CD4-positive, alpha-beta T cell (primary cell): Measurements from ENCODE around the gene TMEM128. TPM values are rescaled to one million over a fixed set of nuclear protein-coding genes. Genes with fewer than 3 reads are reported as not detected.

ENCODE experiments used
- ATAC-seq: fragments of 200-7000 bp; cut with Tn5 transposase; one replicate; pipeline ENCODE4 v1.10.0; 2022; ENCODE audit warnings: mild to moderate bottlenecking; ENCODE audit not compliant: poor library complexity
- CTCF ChIA-PET: fragments of 350-600 bp; sonication (Branson Sonifier 250); formaldehyde crosslinking; loops from one replicate; lab custom pipeline; 2021; ENCODE audit warnings: antibody characterized with exemption, inconsistent platforms; lab: Charles Lee
- POLR2A ChIA-PET: fragments of 350-600 bp; sonication (Branson Sonifier 250); formaldehyde crosslinking; loops from one replicate; lab custom pipeline; 2021; ENCODE audit warnings: antibody characterized with exemption, inconsistent platforms; lab: Charles Lee
- DNase-seq, 14 experiments: peaks; one replicate each; pipeline ENCODE4 v3.0.0-alpha.2; 2013 to 2020; ENCODE audit warnings: mixed read lengths in 2 of 14
- H3K27ac ChIP-seq, 2 donors: one replicate each; pipeline versions ENCODE4 v1.5.1 to v1.7.0; 2013; ENCODE audit warnings: low read length in 2 of 2, low read depth in 1 of 2, mild to moderate bottlenecking in 1 of 2
- H3K27me3 ChIP-seq, 2 experiments: 1 replicate in 1 of 2; 2 replicates in 1 of 2; pipeline versions ENCODE4 v1.6.1 to v1.7.0; 2013; ENCODE audit warnings: low read length in 2 of 2, control low read depth in 1 of 2, mild to moderate bottlenecking in 1 of 2, moderate library complexity in 1 of 2; ENCODE audit not compliant: insufficient read depth in 2 of 2, control insufficient read depth in 1 of 2
- H3K36me3 ChIP-seq: one replicate; pipeline ENCODE4 v1.6.1; 2013; ENCODE audit warnings: low read length, control low read depth; ENCODE audit not compliant: insufficient read depth
- H3K4me1 ChIP-seq: one replicate; pipeline ENCODE4 v1.6.1; 2013; ENCODE audit warnings: low read length, control low read depth; ENCODE audit not compliant: insufficient read depth
- H3K4me3 ChIP-seq: one replicate; pipeline ENCODE4 v1.5.1; 2013; ENCODE audit warnings: mild to moderate bottlenecking, low read length, moderate library complexity
- H3K9me3 ChIP-seq, 2 experiments: 1 replicate in 1 of 2; 2 replicates in 1 of 2; pipeline versions ENCODE4 v1.6.1 to v1.7.0; 2013; ENCODE audit warnings: low read length in 2 of 2, mild to moderate bottlenecking in 2 of 2, control low read depth in 1 of 2, moderate library complexity in 1 of 2; ENCODE audit not compliant: control insufficient read depth in 1 of 2, insufficient read depth in 1 of 2
- H3K27ac Mint-ChIP-seq: one replicate; pipeline ENCODE4 v1.8.0; 2020; ENCODE audit warnings: mixed read lengths
- H3K27me3 Mint-ChIP-seq: one replicate; pipeline ENCODE4 v1.8.0; 2021; ENCODE audit warnings: mixed read lengths
- H3K36me3 Mint-ChIP-seq: one replicate; pipeline ENCODE4 v1.8.0; 2021; ENCODE audit warnings: low read depth, mixed read lengths
- H3K4me1 Mint-ChIP-seq: one replicate; pipeline ENCODE4 v1.8.0; 2021; ENCODE audit warnings: low read depth, mixed read lengths
- H3K4me3 Mint-ChIP-seq: one replicate; pipeline ENCODE4 v1.8.0; 2020; ENCODE audit warnings: mild to moderate bottlenecking, mixed read lengths
- H3K9me3 Mint-ChIP-seq: one replicate; pipeline ENCODE4 v1.8.0; 2020; ENCODE audit warnings: mixed read lengths
- CTCF ChIP-seq: fragments of 200-600 bp; IDR thresholded peaks from one replicate; pipeline ENCODE4 v1.8.0; 2022; ENCODE audit warnings: antibody characterized with exemption, mild to moderate bottlenecking
- intact Hi-C, 2 experiments: fragments of 100-400 bp; cut with DNase I in 1 of 2; cut with micrococcal nuclease in 1 of 2; formaldehyde crosslinking; loops; one replicate each; pipeline versions ENCODE4 v1.15.1 to v1.9.0; 2023 to 2025; cut with DNase I, micrococcal nuclease
- total RNA-seq, 174 experiments: library from RNA in 2 of 174; stranded (reverse) in 2 of 174; gene quantifications; one replicate each; pipeline ENCODE4 v1.2.3 and lab custom pipeline; 2021 to 2026

Gene TMEM128
- total RNA-seq, 2 experiments from 2014 or later, result 6.0 to 6.9 TPM

- Histone ChIP-seq H3K9me3 (no peaks in the 10 kb centered on the region), H3K27me3 (no peaks in the 10 kb centered on the region), H3K36me3 (peaks cover 28% of the 10 kb centered on the region), H3K4me1 (peaks cover 49% of the 10 kb centered on the region), H3K27ac (peak within 1 kb of the TSS; percentile 55 to 72), H3K4me3 (peak within 1 kb of the TSS; percentile 87)
- no peaks in the 10 kb centered on the region for H3K9me3 Mint-ChIP-seq
- intact Hi-C loops, result loop anchor here (1.0 to 5.0 kb wide), 4 partner anchors 42 to 251 kb away; partner anchors contain the start of gene TMEM128 (in 2 of the 2)
- POLR2A ChIA-PET, result interaction anchor here (0.6 to 1.5 kb wide), 4 partner anchors 21 to 252 kb away, joined by 3 to 16 read pairs (median 5); partner anchors contain the start of genes STX18 and TMEM128
- H3K4me1 Mint-ChIP-seq, result peaks cover 65% of the 10 kb centered on the region
- CTCF ChIA-PET, result interaction anchor here (0.8 to 1.5 kb wide), 2 partner anchors 13 to 30 kb away, joined by 3 to 10 read pairs; no protein-coding TSS in a partner anchor
- DNase-seq, result peak; percentile 94 to 98 (median 96)
- peak; percentile 92 for ATAC-seq
- H3K4me3 Mint-ChIP-seq, result peak within 1 kb of the TSS; percentile 98
- peak within 1 kb of the TSS; percentile 92 for H3K27ac Mint-ChIP-seq
- TF ChIP-seq CTCF, result no peak
- H3K36me3 Mint-ChIP-seq, result peaks cover 45% of the 10 kb centered on the region
- H3K27me3 Mint-ChIP-seq, result no peaks in the 10 kb centered on the region
Observed at GRCh38 chr4:4289941-4290850, 42.2 kb upstream of the TMEM128 start, which contains the start of the genes LYAR and ZBTB49. Gene LYAR (minus strand): TSS chr4:4290154. CDS start chr4:4283742, 6,412 bp downstream. Gene ZBTB49 (plus strand): TSS chr4:4290251. CDS start chr4:4299946, 9,695 bp downstream.

GRCh38 chr4:4289597-4289940 lies 41.5 kb upstream of the TMEM128 start:
- Mint-ChIP-seq H3K27ac (peak overlapping the region; percentile 92), H3K4me3 (peak overlapping the region; percentile 98), H3K4me1 (peaks cover 60% of the 10 kb centered on the region), H3K36me3 (peaks cover 46% of the 10 kb centered on the region), H3K27me3 (no peaks in the 10 kb centered on the region), H3K9me3 (no peaks in the 10 kb centered on the region)
- peak in 2 of 14 experiments; percentile 5 to 34 for DNase-seq
- POLR2A ChIA-PET, result interaction anchor here (0.6 to 1.5 kb wide), 4 partner anchors 21 to 252 kb away, joined by 3 to 16 read pairs (median 5); partner anchors contain the start of genes STX18 and TMEM128
- Histone ChIP-seq H3K9me3 (no peaks in the 10 kb centered on the region), H3K27me3 (no peaks in the 10 kb centered on the region), H3K36me3 (peaks cover 33% of the 10 kb centered on the region), H3K4me1 (peaks cover 52% of the 10 kb centered on the region), H3K4me3 (peak overlapping the region; percentile 87), H3K27ac (peak overlapping the region; percentile 40 to 55)
- ATAC-seq, result peak; percentile 9
- intact Hi-C loops, result no loop called here
- no peak for TF ChIP-seq CTCF
- CTCF ChIA-PET, result interaction anchor here (0.8 to 1.5 kb wide), 2 partner anchors 14 to 29 kb away, joined by 3 to 10 read pairs; no protein-coding TSS in a partner anchor

- peak overlapping the region; percentile 92 for H3K27ac Mint-ChIP-seq
- H3K36me3 ChIP-seq, result peaks cover 33% of the 10 kb centered on the region
- POLR2A ChIA-PET, result no interaction called here
- H3K36me3 Mint-ChIP-seq, result peaks cover 51% of the 10 kb centered on the region
- no peak overlapping the region for H3K27ac ChIP-seq
- CTCF ChIA-PET, result no interaction called here
- H3K9me3 ChIP-seq, result no peaks in the 10 kb centered on the region
- no peak for TF ChIP-seq CTCF
- H3K4me1 ChIP-seq, result peaks cover 52% of the 10 kb centered on the region
- H3K27me3 Mint-ChIP-seq, result no peaks in the 10 kb centered on the region
- ATAC-seq (no peak), DNase-seq (no peak)
- H3K4me3 Mint-ChIP-seq, result peak overlapping the region; percentile 98
- peaks cover 60% of the 10 kb centered on the region for H3K4me1 Mint-ChIP-seq
- H3K27me3 ChIP-seq, result no peaks in the 10 kb centered on the region
- intact Hi-C loops, result no loop called here
- peak overlapping the region; percentile 87 for H3K4me3 ChIP-seq
- H3K9me3 Mint-ChIP-seq, result no peaks in the 10 kb centered on the region
Observed at GRCh38 chr4:4289055-4289454, 41.0 kb upstream of the TMEM128 start.
